GM19099 (cell line): ENCODE data around the gene SCFD1.

Experiments
- POLR2A ChIP-seq: IDR thresholded peaks from 3 replicates; pipeline ENCODE4 v1.6.1; 2011; ENCODE audit warnings: low read depth; ENCODE audit not compliant: insufficient read length; ENCODE audit errors: extremely low read depth

Gene SCFD1

GRCh38 chr14:30767624-30768023, 145.5 kb downstream of the SCFD1 start:
- no peak for TF ChIP-seq POLR2A

GRCh38 chr14:30768791-30769190, 146.7 kb downstream of the SCFD1 start:
- no peak for TF ChIP-seq POLR2A

GRCh38 chr14:30770376-30770775, 148.3 kb downstream of the SCFD1 start:
- TF ChIP-seq POLR2A = no peak

- TF ChIP-seq POLR2A = no peak
Measured at GRCh38 chr14:30771595-30771994, 149.5 kb downstream of the SCFD1 start.

GRCh38 chr14:30779210-30779609, 157.1 kb downstream of the SCFD1 start:
- TF ChIP-seq POLR2A = no peak
